ENCODE results near the gene CAP2. TPM values are rescaled to one million over a fixed set of nuclear protein-coding genes. Genes with fewer than 3 reads are reported as not detected.
"Not testable (repeated sequence)": the region's sequence is repeated elsewhere in the genome, so short reads cannot be mapped to it uniquely, and the experiment has no call there.

CAP2 gene
- total RNA-seq, 1 donor from 2014 or later, result not detected

DNA sequence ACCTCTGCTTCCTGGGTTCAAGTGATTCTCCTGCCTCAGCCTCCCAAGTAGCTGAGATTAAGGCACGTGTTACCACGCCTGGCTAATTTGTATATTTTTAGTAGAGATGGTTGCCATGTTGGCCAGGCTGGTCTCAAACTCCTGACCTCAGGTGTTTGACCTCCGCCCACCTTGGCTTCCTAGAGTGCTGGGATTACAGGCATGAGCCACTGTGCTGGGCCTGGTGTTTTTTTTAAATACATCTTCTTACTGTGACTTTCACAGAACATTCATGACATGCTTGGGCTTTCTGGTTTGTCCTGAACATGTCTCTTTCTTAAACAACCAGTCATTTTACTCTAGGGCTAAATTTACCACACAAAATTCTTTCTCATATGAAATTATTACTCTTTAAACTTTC is 172.0 kb downstream of the CAP2 start:
- Mint-ChIP-seq H3K4me1 (ENCODE audit: low read depth) (no peaks in the 10 kb centered on the region), H3K9me3 (peaks cover 15% of the 10 kb centered on the region), H3K27ac (no peak overlapping the region), H3K27me3 (ENCODE audit: insufficient read depth) (peaks cover 5% of the 10 kb centered on the region), H3K36me3 (ENCODE audit: low read depth) (peaks cover 1% of the 10 kb centered on the region), H3K4me3 (no peak overlapping the region)
- DNase-seq (ENCODE audit: low spot score), result no peak
- intact Hi-C loops (cut with micrococcal nuclease), result no loop called here

DNA sequence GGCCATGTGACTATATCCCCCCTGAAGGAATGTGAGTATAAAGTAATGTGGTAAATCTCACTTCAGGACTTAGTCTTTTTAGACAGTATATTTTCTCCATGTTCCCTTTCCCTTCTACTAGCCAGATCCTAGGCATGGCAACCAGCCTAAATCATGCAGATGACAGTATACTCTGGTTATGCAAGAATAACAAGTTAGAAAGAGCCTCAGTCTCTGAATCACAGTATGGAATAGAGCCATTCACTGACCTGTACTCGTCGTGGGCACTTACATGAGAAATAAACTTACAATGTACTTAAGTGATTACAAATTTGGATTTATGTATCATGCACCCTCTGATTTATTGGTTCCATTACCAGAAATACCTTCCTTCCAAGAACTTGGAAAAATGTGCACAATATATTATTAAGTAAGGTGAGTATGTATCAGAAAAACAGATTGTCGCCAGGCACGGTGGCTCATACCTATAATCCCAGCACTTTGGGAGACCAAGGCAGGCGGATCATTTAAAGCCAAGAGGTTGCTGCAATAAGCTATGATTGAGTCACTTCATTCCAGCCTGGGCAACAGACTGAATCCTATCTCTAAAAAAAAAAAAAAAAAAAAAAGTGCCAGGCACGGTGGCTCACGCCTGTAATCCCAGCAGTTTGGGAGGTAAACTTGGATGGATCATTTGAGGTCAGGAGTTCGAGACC is 181.6 kb downstream of the CAP2 start:
- Mint-ChIP-seq H3K9me3 (peaks cover 13% of the 10 kb centered on the region), H3K27me3 (ENCODE audit: insufficient read depth) (peaks cover 17% of the 10 kb centered on the region), H3K4me1 (ENCODE audit: low read depth) (no peaks in the 10 kb centered on the region), H3K27ac (no peak overlapping the region), H3K4me3 (no peak overlapping the region), H3K36me3 (ENCODE audit: low read depth) (no peaks in the 10 kb centered on the region)
- intact Hi-C loops (cut with micrococcal nuclease), result no loop called here
- no peak for DNase-seq (ENCODE audit: low spot score)

DNA sequence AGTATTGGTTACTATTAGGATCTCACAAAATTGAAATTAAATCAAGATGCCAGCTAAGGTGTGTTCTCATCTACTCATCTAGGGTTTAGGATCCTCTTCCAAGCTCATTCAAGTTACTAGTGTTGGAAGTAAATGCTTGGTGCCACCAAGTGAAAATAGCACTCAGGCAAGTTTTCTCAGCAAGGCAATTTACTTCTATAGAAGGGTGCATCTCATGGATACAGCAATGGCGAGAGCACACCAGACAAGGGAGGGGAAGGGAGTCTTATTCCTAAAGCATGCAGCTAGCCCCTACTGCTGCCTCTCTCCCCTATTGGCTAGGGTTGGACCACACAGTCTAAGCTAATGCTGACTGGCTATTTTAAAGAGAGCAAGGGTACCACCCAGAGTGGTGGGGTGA is 183.7 kb downstream of the CAP2 start:
- H3K27me3 Mint-ChIP-seq (ENCODE audit: insufficient read depth), result peaks cover 24% of the 10 kb centered on the region
- peaks cover 18% of the 10 kb centered on the region for H3K9me3 Mint-ChIP-seq
- DNase-seq (ENCODE audit: low spot score), result no peak
- H3K4me1 Mint-ChIP-seq (ENCODE audit: low read depth), result peaks cover 6% of the 10 kb centered on the region
- intact Hi-C loops (cut with micrococcal nuclease), result no loop called here
- no peak overlapping the region for H3K27ac Mint-ChIP-seq
- no peak overlapping the region for H3K4me3 Mint-ChIP-seq
- H3K36me3 Mint-ChIP-seq (ENCODE audit: low read depth), result no peaks in the 10 kb centered on the region

GRCh38 chr6:17580518-17581048 is 187.2 kb downstream of the CAP2 start:
- Mint-ChIP-seq H3K27ac (no peak overlapping the region), H3K4me1 (ENCODE audit: low read depth) (peaks cover 14% of the 10 kb centered on the region), H3K36me3 (ENCODE audit: low read depth) (no peaks in the 10 kb centered on the region), H3K9me3 (peaks cover 18% of the 10 kb centered on the region), H3K27me3 (ENCODE audit: insufficient read depth) (peaks cover 16% of the 10 kb centered on the region), H3K4me3 (peak overlapping the region; percentile 77)
- intact Hi-C loops (cut with micrococcal nuclease), result loop anchor here (5.0 kb wide), 2 partner anchors 127 to 542 kb away; partner anchors contain the start of genes NHLRC1 and NUP153
- DNase-seq (ENCODE audit: low spot score), result no peak

DNA sequence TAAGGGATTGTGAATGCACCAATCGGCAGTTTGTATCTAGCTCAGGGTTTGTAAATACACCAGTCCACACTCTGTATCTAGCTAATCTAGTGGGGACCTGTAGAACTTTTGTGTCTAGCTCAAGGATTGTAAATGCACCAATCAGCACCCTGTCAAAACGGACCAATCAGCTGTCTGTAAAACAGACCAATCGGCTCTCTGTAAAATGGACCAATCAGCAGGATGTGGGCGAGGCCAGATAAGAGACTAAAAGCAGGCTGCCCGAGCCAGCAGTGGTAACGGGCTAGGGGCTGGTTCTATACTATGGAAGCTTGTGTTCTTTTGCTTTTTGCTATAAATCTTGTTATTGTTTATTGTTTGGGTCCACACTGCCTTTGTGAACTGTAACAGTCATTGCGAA is 187.9 kb downstream of the CAP2 start:
- DNase-seq (ENCODE audit: low spot score); H3K27ac Mint-ChIP-seq; H3K36me3 Mint-ChIP-seq (ENCODE audit: low read depth): not testable (repeated sequence)
- H3K4me3 Mint-ChIP-seq, result peak overlapping the region; percentile 70
- peaks cover 18% of the 10 kb centered on the region for H3K9me3 Mint-ChIP-seq
- H3K27me3 Mint-ChIP-seq (ENCODE audit: insufficient read depth), result peaks cover 15% of the 10 kb centered on the region
- intact Hi-C loops (cut with micrococcal nuclease), result loop anchor here (5.0 kb wide), 2 partner anchors 126 to 541 kb away; partner anchors contain the start of genes NHLRC1 and NUP153
- H3K4me1 Mint-ChIP-seq (ENCODE audit: low read depth), result peaks cover 14% of the 10 kb centered on the region

DNA sequence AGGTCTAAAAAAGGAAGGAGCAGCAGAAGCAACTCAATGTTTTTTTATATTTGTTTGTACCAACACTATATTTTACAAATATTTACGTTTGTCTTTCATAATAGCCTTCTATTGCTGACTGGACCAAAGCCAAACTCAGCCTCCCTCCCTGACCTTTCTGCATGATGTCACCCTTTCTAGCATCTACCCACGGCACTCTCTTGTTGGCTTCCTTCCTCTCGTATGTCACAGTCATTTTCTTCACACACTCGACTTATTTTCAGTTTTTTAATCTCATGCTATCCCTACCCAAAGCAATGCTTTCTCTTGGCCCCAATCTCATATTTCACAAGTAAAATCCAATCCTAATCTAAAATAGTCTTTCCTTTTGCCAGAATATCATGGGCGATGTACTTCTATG is 190.4 kb downstream of the CAP2 start:
- Mint-ChIP-seq H3K36me3 (ENCODE audit: low read depth) (no peaks in the 10 kb centered on the region), H3K27me3 (ENCODE audit: insufficient read depth) (peaks cover 9% of the 10 kb centered on the region), H3K4me1 (ENCODE audit: low read depth) (peaks cover 15% of the 10 kb centered on the region), H3K27ac (no peak overlapping the region), H3K4me3 (no peak overlapping the region), H3K9me3 (peaks cover 5% of the 10 kb centered on the region)
- no peak for DNase-seq (ENCODE audit: low spot score)
- intact Hi-C loops (cut with micrococcal nuclease), result loop anchor here (1.0 to 5.0 kb wide), 6 partner anchors 16 to 538 kb away; partner anchors contain the start of genes FAM8A1, NHLRC1, NUP153 and RBM24

- H3K27me3 Mint-ChIP-seq (ENCODE audit: insufficient read depth), result peaks cover 9% of the 10 kb centered on the region
- no peak for DNase-seq (ENCODE audit: low spot score)
- H3K4me1 Mint-ChIP-seq (ENCODE audit: low read depth), result peaks cover 20% of the 10 kb centered on the region
- H3K36me3 Mint-ChIP-seq (ENCODE audit: low read depth), result no peaks in the 10 kb centered on the region
- no peak overlapping the region for H3K4me3 Mint-ChIP-seq
- intact Hi-C loops (cut with micrococcal nuclease), result loop anchor here (1.0 to 5.0 kb wide), 6 partner anchors 16 to 538 kb away; partner anchors contain the start of genes FAM8A1, NHLRC1, NUP153 and RBM24
- peaks cover 5% of the 10 kb centered on the region for H3K9me3 Mint-ChIP-seq
- H3K27ac Mint-ChIP-seq, result no peak overlapping the region
These were observed 190.9 kb downstream of the CAP2 start for GRCh38 chr6:17584241-17584803.

DNA sequence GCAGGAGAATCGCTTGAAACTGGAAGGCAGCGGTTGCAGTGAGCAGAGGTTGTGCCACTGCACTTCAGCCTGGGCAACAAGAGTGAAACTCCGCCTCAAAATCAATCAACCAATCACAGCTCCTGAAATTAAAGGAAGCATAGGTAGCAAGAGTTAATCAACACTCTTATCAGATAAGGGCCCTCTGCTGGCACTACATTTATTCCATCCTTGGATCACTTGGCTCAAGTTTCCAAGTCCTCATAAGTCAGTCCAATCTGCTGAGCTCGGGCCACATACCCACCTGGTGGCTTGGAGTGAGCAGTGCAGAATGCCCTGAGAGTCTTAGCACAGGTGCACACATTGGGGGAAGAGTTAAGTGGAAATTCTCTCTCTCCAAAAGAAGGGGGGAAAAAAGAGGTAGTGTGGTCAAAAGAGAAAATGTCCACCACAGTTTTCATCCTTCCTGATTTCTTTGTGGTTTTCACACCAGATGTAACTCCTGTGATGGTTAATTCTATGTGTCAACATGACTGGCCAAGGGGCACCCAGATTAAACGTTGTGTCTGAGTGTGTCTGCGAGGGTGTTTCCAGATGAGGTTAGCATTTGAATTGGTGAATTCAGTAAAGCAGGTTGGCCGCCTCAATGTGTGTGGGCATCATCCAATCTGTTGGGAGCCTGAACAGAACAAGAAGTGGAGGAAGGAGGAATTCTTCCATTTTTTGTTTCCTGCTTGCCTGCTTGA is 192.5 kb downstream of the CAP2 start:
- Mint-ChIP-seq H3K27ac (no peak overlapping the region), H3K4me3 (no peak overlapping the region)
- intact Hi-C loops (cut with micrococcal nuclease), result loop anchor here (2.0 kb wide), 1 partner anchor 305 kb away; the partner anchor contains the start of gene RBM24

DNA sequence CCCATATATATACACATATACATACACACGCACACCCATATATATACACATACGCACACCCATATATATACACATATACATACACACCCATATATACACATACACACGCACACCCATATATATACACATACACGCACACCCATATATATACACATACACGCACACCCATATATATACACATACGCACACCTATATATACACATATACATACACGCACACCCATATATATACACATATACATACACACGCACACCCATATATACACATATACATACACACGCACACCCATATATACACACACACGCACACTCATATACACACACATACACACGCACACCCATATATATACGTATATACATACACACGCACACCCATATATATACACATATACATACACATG is 193.2 kb downstream of the CAP2 start:
- H3K36me3 Mint-ChIP-seq (ENCODE audit: low read depth); H3K27me3 Mint-ChIP-seq (ENCODE audit: insufficient read depth); intact Hi-C loops (cut with micrococcal nuclease); DNase-seq (ENCODE audit: low spot score); H3K27ac Mint-ChIP-seq; H3K9me3 Mint-ChIP-seq; H3K4me3 Mint-ChIP-seq: not testable (repeated sequence)
- H3K4me1 Mint-ChIP-seq (ENCODE audit: low read depth), result peaks cover 28% of the 10 kb centered on the region

More for the DNA sequence above, 192.5 kb downstream of the CAP2 start:
- Mint-ChIP-seq H3K4me1 (ENCODE audit: low read depth) (peaks cover 24% of the 10 kb centered on the region), H3K27me3 (ENCODE audit: insufficient read depth) (peaks cover 7% of the 10 kb centered on the region), H3K36me3 (ENCODE audit: low read depth) (no peaks in the 10 kb centered on the region), H3K9me3 (peaks cover 4% of the 10 kb centered on the region)
- DNase-seq (ENCODE audit: low spot score), result no peak

DNA sequence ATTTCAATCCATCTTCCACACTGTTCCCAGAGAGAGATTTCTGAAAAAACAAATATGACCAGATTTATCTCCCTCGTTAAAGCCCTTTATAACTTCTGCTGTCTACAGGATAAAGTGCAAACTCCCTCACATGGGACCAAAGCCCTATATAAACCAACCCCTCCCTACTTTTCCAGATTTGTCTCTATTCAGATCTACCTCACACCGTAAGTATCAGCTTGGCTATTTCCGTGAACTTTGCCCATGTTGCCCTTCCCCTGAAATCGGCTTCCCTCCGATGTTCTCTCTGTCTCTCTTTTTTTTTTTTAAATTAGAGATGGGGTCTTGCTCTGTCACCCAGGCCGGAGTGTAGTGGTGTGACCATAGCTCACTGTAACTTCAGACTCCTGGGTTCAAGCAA is 194.6 kb downstream of the CAP2 start:
- Mint-ChIP-seq H3K36me3 (ENCODE audit: low read depth) (no peaks in the 10 kb centered on the region), H3K27me3 (ENCODE audit: insufficient read depth) (no peaks in the 10 kb centered on the region), H3K9me3 (no peaks in the 10 kb centered on the region), H3K4me3 (no peak overlapping the region), H3K4me1 (ENCODE audit: low read depth) (peaks cover 32% of the 10 kb centered on the region), H3K27ac (no peak overlapping the region)
- DNase-seq (ENCODE audit: low spot score), result no peak
- intact Hi-C loops (cut with micrococcal nuclease), result no loop called here

GRCh38 chr6:17589406-17590096 is 196.2 kb downstream of the CAP2 start:
- no peaks in the 10 kb centered on the region for H3K9me3 Mint-ChIP-seq
- DNase-seq (ENCODE audit: low spot score), result no peak
- H3K36me3 Mint-ChIP-seq (ENCODE audit: low read depth), result no peaks in the 10 kb centered on the region
- peaks cover 23% of the 10 kb centered on the region for H3K4me1 Mint-ChIP-seq (ENCODE audit: low read depth)
- H3K27ac Mint-ChIP-seq, result no peak overlapping the region
- H3K4me3 Mint-ChIP-seq, result no peak overlapping the region
- no peaks in the 10 kb centered on the region for H3K27me3 Mint-ChIP-seq (ENCODE audit: insufficient read depth)
- intact Hi-C loops (cut with micrococcal nuclease), result no loop called here

DNA sequence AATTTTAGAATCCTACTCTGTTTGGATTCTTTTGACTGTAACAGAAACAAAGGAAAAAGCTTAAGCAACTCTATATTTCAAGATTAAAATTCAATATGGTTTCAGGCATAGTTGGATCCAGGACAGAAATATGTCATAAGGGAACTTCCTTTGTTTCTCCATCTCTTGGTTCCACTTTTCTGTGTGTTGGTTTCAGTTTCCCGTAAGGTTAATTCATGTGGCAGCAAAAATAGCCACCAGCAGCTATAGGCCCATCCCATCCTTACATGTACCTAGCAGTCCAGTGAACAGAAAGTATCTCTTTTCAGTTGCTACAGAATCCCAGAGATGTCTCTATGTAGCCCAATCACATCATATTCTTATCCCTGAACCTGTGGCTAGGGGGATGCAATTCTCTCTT is 197.9 kb downstream of the CAP2 start:
- no peaks in the 10 kb centered on the region for H3K9me3 Mint-ChIP-seq
- H3K36me3 Mint-ChIP-seq (ENCODE audit: low read depth), result no peaks in the 10 kb centered on the region
- H3K27me3 Mint-ChIP-seq (ENCODE audit: insufficient read depth), result no peaks in the 10 kb centered on the region
- no peak for DNase-seq (ENCODE audit: low spot score)
- no peak overlapping the region for H3K4me3 Mint-ChIP-seq
- no peak overlapping the region for H3K27ac Mint-ChIP-seq
- intact Hi-C loops (cut with micrococcal nuclease), result no loop called here
- peaks cover 23% of the 10 kb centered on the region for H3K4me1 Mint-ChIP-seq (ENCODE audit: low read depth)

Data from activated T-helper 1 cell treated with anti-CD3 and anti-CD28 coated beads, Interleukin-12 subunit alpha, Interleukin-12 subunit beta, Interleukin-2, Interleukin-4 antibody, amounts not matched to agents 30 ng/mL and 10 ng/mL and 1 ng/mL, durations not matched to agents 14 hours and 24 hours and 36 hours (primary cell).